Stimulated activated CD4-positive, alpha-beta T cell treated with anti-CD3 and anti-CD28 coated beads, Interleukin-15, amount 100 ng/mL, for 1 hour (primary cell): ENCODE measurements around the gene ALOXE3.
A peak's percentile ranks its signal among the peaks of the same experiment; 100 is the strongest.
"Not testable (repeated sequence)": the region's sequence is repeated elsewhere in the genome, so short reads cannot be mapped to it uniquely, and the experiment has no call there.

ENCODE experiments used
- DNase-seq, 2 donors: peaks; one replicate each; pipeline ENCODE4 v3.0.0-alpha.2; 2020; ENCODE audit warnings: low read depth in 1 of 2, low spot score in 1 of 2

ALOXE3 gene

GRCh38 chr17:8122924-8123694 is 4.8 kb upstream of the ALOXE3 start:
- no peak for DNase-seq

GRCh38 chr17:8122422-8122923 is 4.2 kb upstream of the ALOXE3 start:
- no peak for DNase-seq

GRCh38 chr17:8121681-8122421 is 3.5 kb upstream of the ALOXE3 start:
- no peak for DNase-seq

DNA sequence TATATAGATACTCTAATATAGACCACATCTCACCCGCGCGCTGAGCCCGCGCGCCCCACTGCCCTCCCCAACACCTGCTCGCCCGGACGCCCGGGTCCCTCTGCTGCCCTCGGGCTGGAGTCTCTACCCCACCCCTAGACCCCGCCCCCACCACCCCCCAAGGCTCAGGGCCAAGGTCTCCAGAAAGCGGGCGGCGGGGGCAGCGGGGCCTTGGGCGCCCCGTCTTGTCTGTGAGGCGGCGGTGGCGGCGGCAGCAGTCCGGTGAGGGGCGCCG is 3.0 kb upstream of the ALOXE3 start:
- DNase-seq: no peak

DNA sequence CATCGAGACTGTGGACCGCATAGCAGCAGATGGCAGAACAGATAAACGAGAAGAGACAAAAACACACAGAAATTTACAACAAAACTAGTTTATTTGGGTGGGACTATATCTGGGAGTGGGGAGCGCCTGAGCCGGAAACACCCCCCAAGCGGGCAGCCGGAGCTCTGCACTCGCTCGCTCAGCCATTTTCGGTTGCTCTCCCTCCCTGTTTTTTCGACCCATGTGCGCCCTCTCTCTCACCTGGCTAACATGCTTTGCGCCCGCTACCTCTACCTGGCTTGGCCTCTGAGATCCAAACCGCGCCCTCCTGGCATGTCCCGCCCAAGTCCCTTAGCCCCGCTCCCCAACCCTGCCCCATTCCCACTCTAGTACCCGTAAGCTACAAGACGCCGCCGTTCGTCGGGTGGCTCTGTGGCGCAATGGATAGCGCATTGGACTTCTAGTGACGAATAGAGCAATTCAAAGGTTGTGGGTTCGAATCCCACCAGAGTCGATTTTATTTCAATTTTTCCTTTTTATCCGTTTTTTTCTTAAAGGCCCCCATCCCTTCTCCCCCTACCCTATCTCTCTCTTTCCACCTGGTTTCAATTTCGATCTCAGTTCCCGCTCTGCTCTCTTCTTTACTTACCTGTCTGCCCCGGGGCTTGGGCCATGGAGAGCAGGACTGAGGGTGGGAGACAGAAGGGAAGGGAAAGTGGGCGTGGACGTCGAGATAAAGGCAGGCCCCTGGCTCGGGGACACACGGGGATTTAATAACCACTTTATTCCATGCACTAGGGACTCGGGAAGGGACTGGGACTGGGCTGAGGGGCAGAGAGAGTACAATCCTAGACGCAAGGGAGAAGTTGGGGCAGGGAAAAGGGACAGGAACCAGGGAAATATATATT is 2.4 kb upstream of the ALOXE3 start:
- DNase-seq: peak; percentile 27 to 71

GRCh38 chr17:8119581-8120519 is 1.5 kb upstream of the ALOXE3 start:
- DNase-seq: peak; percentile 61 to 82

GRCh38 chr17:8118769-8119580 is 661 bp upstream of the ALOXE3 start:
- peak; percentile 73 to 81 for DNase-seq

DNA sequence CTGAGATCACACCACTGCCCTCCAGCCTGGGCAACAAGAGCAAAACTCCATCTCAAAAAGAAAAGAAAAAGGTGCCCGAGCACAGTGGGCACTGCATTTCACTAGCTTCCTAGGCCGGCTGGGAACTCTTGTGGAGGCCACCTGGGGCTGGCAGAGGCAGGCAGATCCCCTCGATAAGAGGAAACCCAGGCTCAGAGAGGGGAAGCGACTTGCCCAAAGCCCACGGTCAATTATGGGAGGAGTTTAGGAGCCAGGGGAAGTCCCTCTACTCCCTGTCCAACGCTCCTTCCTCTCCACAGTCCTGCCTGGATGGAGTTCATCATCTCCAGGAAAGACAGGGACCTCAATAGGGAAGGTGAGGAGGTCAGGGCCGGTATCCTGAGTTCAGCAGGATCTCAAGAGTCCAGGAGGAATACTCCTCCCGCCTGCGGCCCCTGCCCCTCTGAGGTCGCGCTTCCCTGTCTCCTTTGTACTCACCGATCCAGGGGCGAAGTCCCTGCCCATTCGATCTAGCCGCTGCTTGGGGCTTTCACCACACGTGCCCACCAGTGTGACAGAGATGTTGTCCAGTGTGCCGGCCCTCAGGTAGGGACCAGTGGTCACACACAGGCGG is 841 bp downstream of the ALOXE3 start:
- no peak for DNase-seq

GRCh38 chr17:8116776-8117175 is 1.5 kb downstream of the ALOXE3 start:
- DNase-seq: no peak

DNA sequence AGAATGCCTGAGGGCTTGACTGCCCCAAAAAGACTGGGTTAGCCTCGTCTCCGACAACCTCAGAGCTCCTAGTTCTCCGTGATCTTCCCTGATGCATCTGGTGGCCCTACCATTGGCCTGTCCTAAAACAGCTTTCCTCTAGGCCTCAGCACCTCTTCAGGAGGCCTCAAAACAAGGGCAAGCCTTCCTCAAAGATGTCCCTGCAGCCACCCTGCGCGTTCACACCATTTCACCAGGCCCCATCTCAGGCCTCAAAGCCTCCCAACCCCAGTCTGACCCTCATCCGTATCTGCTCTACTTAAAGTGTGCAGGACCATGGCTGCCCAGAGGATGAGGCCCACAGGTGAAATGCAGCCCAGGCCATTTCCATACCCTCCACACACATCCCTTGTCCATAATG is 7.4 kb downstream of the ALOXE3 start:
- no peak for DNase-seq

GRCh38 chr17:8110456-8110804 is 7.9 kb downstream of the ALOXE3 start:
- no peak for DNase-seq

DNA sequence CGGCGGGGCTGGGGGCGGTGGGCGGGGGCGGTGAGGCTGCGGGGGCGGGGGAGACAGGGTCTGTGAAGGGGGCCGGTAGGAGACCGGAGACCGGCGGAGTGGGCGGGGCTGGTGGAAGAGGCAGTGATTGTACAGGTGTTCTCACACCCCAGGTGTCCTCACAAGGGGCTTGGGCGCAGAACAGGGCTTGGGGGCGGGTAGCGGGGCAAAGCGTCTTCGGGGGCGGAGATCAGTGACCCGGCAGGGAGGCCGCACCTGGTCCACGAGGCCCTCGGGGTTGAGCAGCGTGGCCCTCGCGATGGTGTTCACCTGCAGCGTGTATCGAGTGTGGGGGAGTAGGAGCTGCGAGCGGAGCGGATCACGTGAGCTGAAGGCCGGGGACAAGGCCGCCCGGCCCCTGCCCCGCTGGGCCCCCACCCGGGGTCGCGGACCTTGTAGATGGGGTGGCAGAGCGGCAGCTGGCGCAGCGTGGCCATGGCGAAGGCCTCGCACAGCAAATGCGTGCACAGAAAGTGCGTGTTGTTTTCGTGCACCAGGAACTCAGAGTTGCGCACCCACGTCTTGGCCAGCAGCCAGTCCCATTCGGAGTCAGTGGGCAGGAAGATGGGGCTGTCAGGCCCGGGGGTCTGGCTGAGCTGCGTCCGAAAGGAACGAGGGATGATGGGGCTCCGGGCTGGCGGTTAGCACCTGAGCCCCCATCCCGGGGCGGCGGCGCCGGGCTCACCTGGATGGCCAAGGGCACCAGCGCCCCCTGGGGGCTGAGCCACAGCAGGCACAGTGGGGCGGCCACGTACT is 8.5 kb downstream of the ALOXE3 start:
- DNase-seq: peak; percentile 77

DNA sequence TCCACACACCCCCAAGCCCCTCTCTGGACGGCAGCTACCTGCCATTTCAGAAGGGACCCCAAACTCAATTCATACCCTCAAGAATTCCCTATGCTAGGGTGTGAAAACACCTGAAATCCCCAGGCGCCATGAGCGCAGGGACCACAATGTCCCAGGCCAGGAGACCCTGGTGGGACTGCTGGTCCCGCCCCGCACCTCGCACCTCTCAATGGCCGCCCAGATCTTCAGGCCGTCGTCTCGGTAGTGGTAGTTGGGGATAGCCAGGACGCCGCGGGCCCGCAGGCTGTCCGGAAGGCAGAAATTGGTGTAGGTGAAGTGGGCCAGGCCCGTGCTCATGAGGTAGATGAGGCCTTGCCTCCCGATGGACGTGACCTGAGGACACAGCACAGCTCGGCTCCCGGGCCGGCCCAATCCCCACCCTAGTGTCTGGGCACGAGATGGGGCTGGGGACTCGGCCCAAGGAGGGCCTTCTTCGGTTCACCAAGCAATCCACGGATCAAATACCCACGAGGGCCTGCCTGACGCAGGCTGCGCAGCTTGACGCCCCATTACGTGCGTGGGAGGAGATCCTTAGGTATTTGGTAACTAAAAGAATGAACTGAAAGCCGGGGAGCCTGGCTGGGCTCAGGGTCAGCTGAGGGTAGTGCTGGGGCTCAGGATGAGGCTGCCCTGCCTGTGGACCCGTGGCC is 9.2 kb downstream of the ALOXE3 start:
- DNase-seq: no peak

- not testable (repeated sequence) for DNase-seq
Measured at GRCh38 chr17:8106980-8107379, 11.3 kb downstream of the ALOXE3 start.

- no peak for DNase-seq
Measured at GRCh38 chr17:8105957-8106398, 12.3 kb downstream of the ALOXE3 start.

GRCh38 chr17:8104911-8105310 is 13.4 kb downstream of the ALOXE3 start:
- no peak for DNase-seq

DNA sequence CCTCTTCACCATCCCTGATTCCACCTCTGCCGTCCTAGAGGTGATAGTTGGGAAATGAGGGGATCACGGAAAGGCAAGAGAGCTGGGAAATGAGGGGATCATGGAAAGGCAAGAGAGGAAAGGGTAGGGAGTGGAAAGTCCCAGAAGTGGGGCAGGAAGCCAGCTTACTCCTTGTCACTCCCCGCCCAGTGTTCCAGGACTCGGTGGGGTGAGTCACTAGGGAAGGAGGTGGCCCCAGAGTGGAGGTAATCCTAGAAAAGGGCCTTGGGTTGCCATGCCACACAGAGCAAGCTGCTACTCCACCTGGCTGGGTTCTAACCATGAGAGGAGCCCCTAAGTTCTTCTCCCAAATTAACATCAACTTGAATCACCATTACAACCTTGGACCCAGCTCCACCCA is 14.8 kb downstream of the ALOXE3 start:
- DNase-seq: no peak

GRCh38 chr17:8101721-8102120 is 16.6 kb downstream of the ALOXE3 start:
- no peak for DNase-seq
